Immature natural killer cell (primary cell): ENCODE measurements around the gene PRR11. TPM values are rescaled to one million over a fixed set of nuclear protein-coding genes. Genes with fewer than 3 reads are reported as not detected.
A peak's percentile ranks its signal among the peaks of the same experiment; 100 is the strongest.

Source experiments
- DNase-seq, 3 donors: peaks; one replicate each; pipeline ENCODE4 v3.0.0; 2022; ENCODE audit warnings: mixed read lengths in 1 of 3
- H3K27ac Mint-ChIP-seq, 6 donors: one replicate each; pipeline ENCODE4 v1.8.0; 2020; ENCODE audit warnings: mixed read lengths in 6 of 6, mild to moderate bottlenecking in 5 of 6, inconsistent platforms in 4 of 6, moderate library complexity in 3 of 6
- H3K27me3 Mint-ChIP-seq, 3 donors: one replicate each; pipeline ENCODE4 v1.8.0; 2020 to 2021; ENCODE audit warnings: low read depth in 3 of 3, mild to moderate bottlenecking in 3 of 3, mixed read lengths in 3 of 3, moderate library complexity in 3 of 3, inconsistent platforms in 1 of 3
- H3K36me3 Mint-ChIP-seq, 3 donors: one replicate each; pipeline ENCODE4 v1.8.0; 2020; ENCODE audit warnings: mixed read lengths in 3 of 3, inconsistent platforms in 2 of 3, mild to moderate bottlenecking in 2 of 3
- H3K4me1 Mint-ChIP-seq, 2 donors: one replicate each; pipeline ENCODE4 v1.8.0; 2020; ENCODE audit warnings: inconsistent platforms in 2 of 2, mild to moderate bottlenecking in 2 of 2, mixed read lengths in 2 of 2, moderate library complexity in 1 of 2
- H3K4me3 Mint-ChIP-seq, 5 donors: one replicate each; pipeline ENCODE4 v1.8.0; 2020; ENCODE audit warnings: mild to moderate bottlenecking in 5 of 5, mixed read lengths in 5 of 5, inconsistent platforms in 3 of 5, moderate library complexity in 3 of 5
- H3K9me3 Mint-ChIP-seq, 6 donors: one replicate each; pipeline ENCODE4 v1.8.0; 2020; ENCODE audit warnings: mild to moderate bottlenecking in 6 of 6, mixed read lengths in 6 of 6, inconsistent platforms in 4 of 6, moderate library complexity in 3 of 6
- polyA plus RNA-seq, 3 donors: library from polyadenylated mRNA; unstranded; fragments of 300-500 nt; fragmentation: Illumina TruSeq; gene quantifications; one replicate each; pipeline ENCODE4 v1.2.3, GENCODE V29; 2021

PRR11 gene
- polyA plus RNA-seq, result 1 to 10 TPM in 1 of 3 donors, under 1 TPM in 1, not detected in 1; 0.76 to 1.2 TPM

GRCh38 chr17:59155439-59156177 is at the start of gene PRR11:
Gene PRR11, plus strand, starts transcription at chr17:59155746. Its CDS starts 14,007 bp downstream, at chr17:59169753.
- no peak within 1 kb of the TSS for H3K4me3 Mint-ChIP-seq

GRCh38 chr17:59105852-59106462 is 49.6 kb upstream of the PRR11 start:
- no peaks in the 10 kb centered on the region for H3K36me3 Mint-ChIP-seq
- peak overlapping the region; percentile 70 to 92 (median 85) for H3K27ac Mint-ChIP-seq
- peak in 2 of 3 donors; percentile 0 to 66 for DNase-seq
- H3K9me3 Mint-ChIP-seq, result no peaks in the 10 kb centered on the region
- H3K4me1 Mint-ChIP-seq, result peaks cover 24 to 47% of the 10 kb centered on the region in 2 donors
- H3K4me3 Mint-ChIP-seq, result peak overlapping the region; percentile 91 to 94 (median 92)
- peaks cover 3 to 11% (median 6%) of the 10 kb centered on the region in 3 donors for H3K27me3 Mint-ChIP-seq

More at GRCh38 chr17:59155439-59156177, at the start of gene PRR11:
- H3K27ac Mint-ChIP-seq, result no peak within 1 kb of the TSS
- no peaks in the 10 kb centered on the region for H3K36me3 Mint-ChIP-seq
- no peaks in the 10 kb centered on the region for H3K9me3 Mint-ChIP-seq
- peak in 2 of 3 donors; percentile 98 for DNase-seq
- peaks cover 8 to 36% of the 10 kb centered on the region in 2 donors for H3K4me1 Mint-ChIP-seq
- peaks cover 0 to 3% (median 3%) of the 10 kb centered on the region in 3 donors for H3K27me3 Mint-ChIP-seq

DNA sequence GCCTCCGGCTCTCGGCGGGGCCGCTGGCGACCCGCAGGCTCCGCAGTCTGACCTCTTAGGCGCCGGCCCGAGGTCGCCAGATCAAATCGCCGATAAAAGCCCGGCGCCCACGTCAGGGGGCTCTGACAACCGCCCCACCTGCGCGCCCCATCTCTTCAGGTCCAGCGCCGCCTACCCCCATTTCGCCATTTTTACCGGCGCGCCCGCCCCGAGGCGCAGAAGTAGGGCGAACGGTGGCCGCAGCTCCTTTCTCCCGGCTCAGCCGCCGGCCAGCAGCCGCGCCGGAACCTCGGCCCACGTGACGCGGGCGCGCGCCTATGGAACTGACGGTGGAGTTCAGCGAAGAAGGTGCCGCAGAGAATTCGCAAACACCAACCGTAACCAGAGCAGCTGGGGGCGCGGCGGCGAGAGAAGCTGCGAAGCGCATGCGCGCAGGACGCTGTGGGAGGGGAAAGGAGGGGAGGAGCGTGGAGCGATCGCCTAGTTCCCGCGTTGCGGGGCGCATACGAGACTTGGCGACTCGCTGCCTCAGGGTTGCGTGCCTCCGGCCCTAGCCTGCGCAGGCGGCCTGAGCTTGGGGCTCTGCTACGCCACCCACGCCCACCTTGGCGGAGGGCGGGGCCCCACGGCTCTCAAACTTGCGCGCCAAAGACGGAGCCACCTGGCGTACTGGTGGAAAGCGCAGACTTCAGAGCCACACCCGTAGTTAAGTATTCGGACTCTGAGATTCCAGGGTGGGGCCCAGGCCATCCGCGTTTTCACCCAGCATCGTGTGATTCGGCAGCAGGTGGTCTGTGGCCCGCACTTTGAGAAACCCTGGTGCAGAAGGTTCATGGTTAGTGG is 48.9 kb upstream of the PRR11 start, which contains the start of gene TRIM37:
Gene TRIM37, minus strand, starts transcription at position 418 of the 843 bp plus-strand sequence. CDS start 419 bp downstream, outside the sequence.
- Mint-ChIP-seq H3K27me3 (peaks cover 3 to 11% (median 6%) of the 10 kb centered on the region in 3 donors), H3K4me1 (peaks cover 24 to 47% of the 10 kb centered on the region in 2 donors), H3K9me3 (no peaks in the 10 kb centered on the region)

DNA sequence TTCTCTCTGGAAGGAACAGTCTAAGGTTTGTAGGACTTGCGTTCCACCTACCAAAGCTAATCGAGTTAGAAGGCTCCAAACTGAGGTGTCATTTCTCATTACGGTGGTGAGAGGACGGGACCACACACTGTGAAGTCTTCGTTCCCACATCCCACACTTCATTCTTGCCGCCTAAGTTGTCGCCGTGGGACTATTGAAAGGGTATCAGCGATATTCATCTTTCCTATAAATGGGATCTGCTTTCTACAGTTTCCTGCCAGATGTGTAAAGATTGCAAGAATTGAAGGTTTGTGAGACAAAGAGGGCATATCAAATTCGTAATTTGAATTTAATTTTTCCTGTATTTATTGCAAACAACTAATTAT is 48.3 kb upstream of the PRR11 start:
- H3K4me3 Mint-ChIP-seq, result peak overlapping the region; percentile 91 to 94 (median 92)
- peak overlapping the region in 5 of 6 donors; percentile 70 to 92 (median 85) for H3K27ac Mint-ChIP-seq
- H3K9me3 Mint-ChIP-seq, result no peaks in the 10 kb centered on the region
- H3K4me1 Mint-ChIP-seq, result peaks cover 24 to 41% of the 10 kb centered on the region in 2 donors
- H3K36me3 Mint-ChIP-seq, result peaks cover 0 to 5% (median 4%) of the 10 kb centered on the region in 3 donors
- H3K27me3 Mint-ChIP-seq, result peaks cover 3 to 11% (median 6%) of the 10 kb centered on the region in 3 donors
- no peak for DNase-seq

More for the DNA sequence above, 48.9 kb upstream of the PRR11 start, which contains the start of gene TRIM37:
- peak within 1 kb of the TSS; percentile 91 to 94 (median 92) for H3K4me3 Mint-ChIP-seq
- H3K27ac Mint-ChIP-seq, result peak within 1 kb of the TSS; percentile 70 to 92 (median 85)
- no peaks in the 10 kb centered on the region for H3K36me3 Mint-ChIP-seq
- DNase-seq, result peak; percentile 99

- peaks cover 3 to 11% (median 6%) of the 10 kb centered on the region in 3 donors for H3K27me3 Mint-ChIP-seq
- peak overlapping the region in 1 of 6 donors; percentile 36 for H3K27ac Mint-ChIP-seq
- peaks cover 23 to 38% of the 10 kb centered on the region in 2 donors for H3K4me1 Mint-ChIP-seq
- peaks cover 0 to 5% (median 4%) of the 10 kb centered on the region in 3 donors for H3K36me3 Mint-ChIP-seq
- peak overlapping the region in 3 of 5 donors; percentile 3 to 38 (median 6) for H3K4me3 Mint-ChIP-seq
- no peak for DNase-seq
- no peaks in the 10 kb centered on the region for H3K9me3 Mint-ChIP-seq
Measured at GRCh38 chr17:59108400-59109102, 47.0 kb upstream of the PRR11 start.

DNA sequence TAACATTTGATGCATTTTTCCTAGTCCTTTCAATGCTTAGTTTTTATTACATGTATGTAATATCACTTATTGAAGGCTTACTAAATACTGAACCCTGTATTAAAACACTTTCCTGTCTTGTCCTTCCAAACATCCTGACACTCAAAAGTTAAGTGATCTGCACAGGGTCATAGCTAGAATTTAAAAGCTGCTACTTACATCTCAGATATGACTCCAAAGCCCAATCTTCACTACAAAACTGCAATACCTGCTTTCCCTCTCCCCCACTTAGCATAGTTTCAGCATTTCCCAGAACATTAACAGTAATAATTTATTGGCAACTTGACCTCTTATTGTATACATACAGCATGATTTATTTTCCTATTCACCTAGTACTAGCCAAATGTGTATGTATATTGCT is 44.6 kb upstream of the PRR11 start:
- Mint-ChIP-seq H3K27ac (peak overlapping the region in 1 of 6 donors; percentile 16), H3K27me3 (peaks cover 3 to 9% (median 4%) of the 10 kb centered on the region in 3 donors), H3K36me3 (peaks cover 0 to 10% (median 5%) of the 10 kb centered on the region in 3 donors), H3K4me1 (peaks cover 13 to 16% of the 10 kb centered on the region in 2 donors), H3K4me3 (no peak overlapping the region), H3K9me3 (no peaks in the 10 kb centered on the region)
- no peak for DNase-seq

- Mint-ChIP-seq H3K27me3 (peaks cover 3 to 9% (median 3%) of the 10 kb centered on the region in 3 donors), H3K4me1 (peaks cover 10 to 13% of the 10 kb centered on the region in 2 donors), H3K9me3 (no peaks in the 10 kb centered on the region), H3K36me3 (peaks cover 0 to 10% (median 5%) of the 10 kb centered on the region in 3 donors), H3K27ac (no peak overlapping the region), H3K4me3 (no peak overlapping the region)
- DNase-seq, result no peak
Measured at GRCh38 chr17:59111539-59111938, 44.0 kb upstream of the PRR11 start.

GRCh38 chr17:59115474-59115873 is 40.1 kb upstream of the PRR11 start:
- DNase-seq, result no peak
- Mint-ChIP-seq H3K4me3 (no peak overlapping the region), H3K27ac (no peak overlapping the region), H3K36me3 (peaks cover 5 to 14% (median 5%) of the 10 kb centered on the region in 3 donors), H3K4me1 (no peaks in the 10 kb centered on the region), H3K27me3 (no peaks in the 10 kb centered on the region), H3K9me3 (no peaks in the 10 kb centered on the region)

DNA sequence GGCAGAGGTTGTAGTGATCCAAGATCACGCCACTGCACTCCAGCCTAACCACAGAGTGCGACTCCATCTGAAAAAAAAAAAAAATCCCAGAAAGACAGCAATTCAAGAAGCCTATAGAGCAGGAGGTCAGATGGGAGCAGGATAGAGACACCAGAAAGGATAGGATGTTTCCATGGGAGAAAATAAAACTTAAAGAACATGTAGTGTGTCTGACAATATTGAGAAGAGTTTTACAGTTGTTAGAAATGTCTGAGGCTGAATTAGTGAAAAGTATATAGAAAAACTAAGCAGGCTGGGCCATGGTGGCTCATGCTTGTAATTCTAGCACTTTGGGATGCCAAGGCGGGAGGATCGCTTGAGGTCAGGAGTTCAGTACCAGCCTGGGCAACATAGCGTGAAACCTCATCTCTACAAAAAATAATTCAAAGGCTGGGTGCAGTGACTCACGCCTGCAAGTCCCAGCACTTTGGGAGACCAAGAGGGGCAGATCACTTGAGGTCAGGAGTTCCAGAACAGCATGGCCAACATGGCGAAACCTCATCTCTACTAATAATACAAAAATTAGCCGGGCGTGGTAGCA is 33.6 kb upstream of the PRR11 start:
- no peak overlapping the region for H3K4me3 Mint-ChIP-seq
- no peaks in the 10 kb centered on the region for H3K4me1 Mint-ChIP-seq

DNA sequence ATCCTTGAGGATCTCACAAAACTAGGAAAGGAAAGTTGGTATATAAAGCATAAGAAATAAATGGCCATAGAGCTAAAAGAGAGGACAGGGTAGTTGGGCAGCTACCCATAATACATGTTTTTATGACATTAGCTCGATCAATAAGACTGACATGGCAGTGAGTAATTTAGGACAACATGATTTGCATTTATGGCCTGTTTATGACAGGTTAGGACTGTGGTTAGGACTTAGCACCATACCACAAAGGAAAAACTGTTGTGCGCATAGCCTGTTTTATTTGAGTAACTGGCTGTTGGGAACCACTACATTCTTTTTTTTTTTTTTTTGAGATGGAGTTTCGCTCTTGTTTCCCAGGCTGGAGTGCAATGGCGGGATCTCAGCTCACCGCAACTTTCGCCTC is 30.9 kb upstream of the PRR11 start:
- H3K27ac Mint-ChIP-seq, result peak overlapping the region in 1 of 6 donors; percentile 50
- peaks cover 0 to 2% (median 0%) of the 10 kb centered on the region in 6 donors for H3K9me3 Mint-ChIP-seq
- no peak overlapping the region for H3K4me3 Mint-ChIP-seq
- no peaks in the 10 kb centered on the region for H3K27me3 Mint-ChIP-seq
- no peaks in the 10 kb centered on the region for H3K4me1 Mint-ChIP-seq
- no peak for DNase-seq
- H3K36me3 Mint-ChIP-seq, result peaks cover 0 to 17% (median 0%) of the 10 kb centered on the region in 3 donors

More for the DNA sequence above, 33.6 kb upstream of the PRR11 start:
- no peak for DNase-seq
- Mint-ChIP-seq H3K36me3 (peaks cover 0 to 16% (median 4%) of the 10 kb centered on the region in 3 donors), H3K27me3 (no peaks in the 10 kb centered on the region), H3K9me3 (peaks cover 0 to 2% (median 0%) of the 10 kb centered on the region in 6 donors), H3K27ac (peak overlapping the region in 2 of 6 donors; percentile 10 to 27)

GRCh38 chr17:59126809-59127417 is 28.6 kb upstream of the PRR11 start:
- Mint-ChIP-seq H3K4me1 (no peaks in the 10 kb centered on the region), H3K27ac (no peak overlapping the region), H3K9me3 (peaks cover 0 to 2% (median 0%) of the 10 kb centered on the region in 6 donors), H3K27me3 (no peaks in the 10 kb centered on the region), H3K4me3 (no peak overlapping the region), H3K36me3 (peaks cover 0 to 13% (median 0%) of the 10 kb centered on the region in 3 donors)
- no peak for DNase-seq

GRCh38 chr17:59129814-59130213 is 25.7 kb upstream of the PRR11 start:
- Mint-ChIP-seq H3K4me3 (no peak overlapping the region), H3K36me3 (peaks cover 0 to 11% (median 0%) of the 10 kb centered on the region in 3 donors), H3K27ac (no peak overlapping the region), H3K27me3 (no peaks in the 10 kb centered on the region), H3K4me1 (peaks cover under 1 to 7% of the 10 kb centered on the region in 2 donors), H3K9me3 (no peaks in the 10 kb centered on the region)
- no peak for DNase-seq
